LNCAP (cell line): ENCODE results near the gene PET100.
A peak's percentile ranks its signal among the peaks of the same experiment; 100 is the strongest.

ENCODE experiments used
- TF ChIP-seq, protein P1 (sequence below): fragments of 450-650 bp; IDR thresholded peaks from 2 replicates; pipeline ENCODE4 v1.5.1; 2017; ENCODE audit warnings: mild to moderate bottlenecking

The PET100 gene

DNA sequence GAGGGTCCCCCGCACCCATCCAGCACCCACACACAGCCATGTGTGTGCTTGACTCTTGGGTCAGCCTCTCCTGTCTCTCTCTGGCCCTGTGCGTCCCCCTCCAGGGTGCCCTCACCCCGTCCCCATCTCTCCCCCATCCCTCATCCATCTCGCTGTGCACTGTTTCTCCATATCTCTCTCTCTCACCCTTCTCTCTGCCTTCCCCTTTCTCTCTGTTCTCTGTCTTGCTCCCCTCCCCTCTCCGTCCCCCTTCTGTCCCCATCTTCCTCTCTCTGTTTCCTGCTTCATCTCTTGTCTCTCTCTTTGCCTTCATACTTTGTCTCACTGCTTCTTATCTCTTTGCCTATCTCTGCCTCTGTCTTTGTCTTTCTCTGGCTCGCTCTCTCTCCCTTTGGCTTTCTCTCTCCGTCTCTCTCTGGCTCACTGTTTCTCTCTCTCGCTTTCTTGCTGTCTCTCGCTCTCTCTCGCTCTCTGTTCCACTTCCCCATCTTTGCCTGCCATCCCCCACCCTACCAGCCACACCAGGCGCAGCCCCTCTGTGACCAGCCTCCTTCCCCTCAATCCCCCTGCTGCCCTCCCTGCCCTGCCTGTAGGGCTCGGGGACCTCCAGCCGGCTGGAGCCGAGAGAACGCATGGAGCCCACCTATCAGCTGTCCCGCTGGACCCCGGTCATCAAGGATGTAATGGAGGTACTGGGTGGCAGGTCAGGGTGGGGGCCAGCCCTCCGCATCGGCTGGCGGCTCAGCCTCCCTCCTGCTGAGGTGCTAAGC lies 16.2 kb downstream of the PET100 start:
- TF ChIP-seq, protein P1, sequence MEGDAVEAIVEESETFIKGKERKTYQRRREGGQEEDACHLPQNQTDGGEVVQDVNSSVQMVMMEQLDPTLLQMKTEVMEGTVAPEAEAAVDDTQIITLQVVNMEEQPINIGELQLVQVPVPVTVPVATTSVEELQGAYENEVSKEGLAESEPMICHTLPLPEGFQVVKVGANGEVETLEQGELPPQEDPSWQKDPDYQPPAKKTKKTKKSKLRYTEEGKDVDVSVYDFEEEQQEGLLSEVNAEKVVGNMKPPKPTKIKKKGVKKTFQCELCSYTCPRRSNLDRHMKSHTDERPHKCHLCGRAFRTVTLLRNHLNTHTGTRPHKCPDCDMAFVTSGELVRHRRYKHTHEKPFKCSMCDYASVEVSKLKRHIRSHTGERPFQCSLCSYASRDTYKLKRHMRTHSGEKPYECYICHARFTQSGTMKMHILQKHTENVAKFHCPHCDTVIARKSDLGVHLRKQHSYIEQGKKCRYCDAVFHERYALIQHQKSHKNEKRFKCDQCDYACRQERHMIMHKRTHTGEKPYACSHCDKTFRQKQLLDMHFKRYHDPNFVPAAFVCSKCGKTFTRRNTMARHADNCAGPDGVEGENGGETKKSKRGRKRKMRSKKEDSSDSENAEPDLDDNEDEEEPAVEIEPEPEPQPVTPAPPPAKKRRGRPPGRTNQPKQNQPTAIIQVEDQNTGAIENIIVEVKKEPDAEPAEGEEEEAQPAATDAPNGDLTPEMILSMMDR: no peak

DNA sequence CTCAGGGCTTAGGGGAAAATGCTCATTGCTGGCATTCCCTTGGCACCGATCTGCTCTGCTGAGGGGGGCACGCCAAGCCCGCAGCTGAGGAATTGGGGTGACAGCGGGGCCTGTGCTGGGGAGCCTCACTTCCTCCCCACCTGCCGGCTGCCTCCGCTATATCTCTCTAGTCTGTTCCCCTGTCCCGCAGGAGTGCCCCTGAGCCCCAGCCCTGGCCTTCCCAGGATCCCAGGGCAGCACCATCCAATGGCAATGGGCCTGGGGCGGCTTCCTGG lies 16.8 kb downstream of the PET100 start:
- TF ChIP-seq, protein P1: no peak

DNA sequence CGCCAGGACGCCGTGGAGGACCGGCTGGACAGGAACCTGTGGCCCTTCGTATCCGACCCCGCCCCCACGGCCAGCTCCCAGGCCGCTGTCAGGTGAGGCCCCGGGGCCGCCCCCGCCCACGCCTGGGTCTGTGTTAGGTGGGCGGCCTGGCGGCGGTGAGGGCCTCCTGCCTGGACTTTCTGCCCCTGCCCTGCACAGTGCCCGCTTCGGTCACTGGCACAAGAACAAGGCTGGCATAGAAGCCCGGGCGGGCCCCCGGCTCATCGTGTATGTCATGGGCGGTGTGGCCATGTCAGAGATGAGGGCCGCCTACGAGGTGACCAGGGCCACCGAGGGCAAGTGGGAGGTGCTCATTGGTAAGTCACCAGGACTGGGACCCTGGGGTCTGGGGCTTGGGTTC lies 17.6 kb downstream of the PET100 start:
- TF ChIP-seq, protein P1: no peak

DNA sequence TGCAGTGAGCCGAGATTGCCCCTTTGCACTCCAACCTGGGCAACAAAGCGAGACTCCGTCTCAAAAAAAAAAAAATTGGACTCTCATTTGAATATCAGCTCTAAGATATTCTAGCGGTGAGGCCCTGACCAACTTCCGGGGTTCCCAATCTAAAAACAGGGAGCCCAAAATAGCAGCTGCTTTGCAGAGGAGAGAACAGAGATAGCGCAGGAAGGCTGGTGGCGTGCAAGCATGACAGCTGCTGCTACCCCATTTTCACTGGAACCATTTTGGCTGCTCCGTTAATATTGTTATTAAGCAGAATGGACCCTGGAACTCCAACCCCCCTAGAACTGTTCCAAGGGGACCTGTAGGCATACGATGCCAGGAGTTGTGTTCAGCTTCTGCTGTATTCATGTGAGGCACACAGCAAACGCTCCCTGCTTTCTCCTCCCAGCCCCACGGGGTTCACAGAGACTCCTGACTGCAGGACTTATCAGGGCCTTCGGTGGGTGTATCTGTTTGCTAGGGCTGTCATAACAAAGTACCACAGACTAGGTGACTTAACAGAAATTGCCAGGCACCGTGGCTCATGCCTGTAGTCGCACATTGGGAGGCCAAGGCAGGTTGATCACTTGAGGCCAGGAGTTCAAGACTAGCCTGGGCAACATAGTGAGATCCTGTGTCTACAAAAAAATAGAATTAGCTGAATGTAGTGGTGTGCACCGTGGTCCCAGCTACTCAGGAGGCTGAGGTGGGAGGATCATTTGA lies 18.8 kb downstream of the PET100 start:
- TF ChIP-seq, protein P1: no peak

DNA sequence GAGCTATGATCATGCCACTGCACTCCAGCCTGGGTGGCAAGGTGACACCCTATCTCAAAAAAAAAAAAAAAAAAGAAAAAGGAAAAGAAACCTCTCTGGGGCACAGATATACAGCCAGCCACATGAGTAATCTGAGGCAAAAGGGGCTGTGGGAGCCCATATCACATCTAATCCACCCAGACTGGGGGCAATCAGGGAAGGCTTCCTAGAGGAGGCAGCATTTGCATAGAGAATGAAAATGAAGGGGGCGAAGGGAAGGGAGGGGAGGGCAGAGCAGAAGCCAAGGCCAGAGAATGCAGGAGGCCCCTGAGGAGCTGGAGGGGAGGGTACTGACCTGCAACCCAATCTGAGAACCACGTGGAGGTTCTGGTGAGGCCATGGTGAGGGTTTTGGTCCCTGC lies 20.6 kb downstream of the PET100 start:
- TF ChIP-seq, protein P1: no peak

DNA sequence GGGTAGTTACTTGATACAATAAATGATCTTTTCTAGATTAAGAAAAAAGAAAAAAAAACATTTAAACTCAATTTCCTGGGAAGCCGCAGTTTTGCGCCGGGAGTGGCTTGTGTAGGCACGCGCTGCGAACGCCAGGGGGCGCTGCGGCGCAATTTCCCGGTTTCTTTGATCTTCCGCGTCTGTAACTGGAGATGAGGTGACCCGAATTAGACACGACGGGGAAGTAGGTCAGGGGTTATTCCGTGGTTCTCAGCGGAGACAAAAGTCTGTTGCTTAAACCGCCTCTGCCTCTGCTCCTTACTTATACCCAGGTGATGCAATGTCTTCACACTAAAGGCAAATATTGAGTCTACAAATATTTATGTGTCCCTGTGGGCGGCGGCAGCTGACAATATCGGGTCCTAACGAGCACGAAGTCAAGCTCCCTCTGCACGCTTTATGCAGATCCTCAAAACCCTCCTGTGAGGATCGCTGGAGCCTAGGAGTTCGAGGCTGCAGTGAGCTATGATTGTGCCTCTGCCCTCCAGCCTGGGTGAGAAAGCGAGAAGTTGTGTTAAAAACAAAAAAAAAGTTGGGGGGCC lies 22.6 kb downstream of the PET100 start:
- TF ChIP-seq, protein P1: peak; percentile 99

DNA sequence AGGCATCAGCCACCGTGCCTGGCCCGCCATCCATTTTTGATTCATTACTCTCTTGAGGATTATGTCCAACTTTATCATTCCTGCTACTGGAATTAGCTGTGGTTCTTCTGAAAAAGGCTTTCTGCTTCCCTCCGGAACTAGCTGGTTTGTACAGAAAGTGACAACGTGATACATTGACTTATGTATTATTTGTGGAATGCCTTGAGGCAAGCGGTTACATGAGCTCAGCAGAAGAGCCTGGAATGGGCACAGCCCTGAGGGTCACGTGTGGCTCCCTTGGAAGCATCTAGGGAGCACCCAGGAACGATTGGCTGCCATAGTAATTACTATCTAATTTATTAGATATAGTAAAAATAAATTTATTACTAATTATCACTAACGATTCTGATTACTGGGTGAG lies 24.8 kb downstream of the PET100 start:
- TF ChIP-seq, protein P1: no peak
